Caki2 (cell line): Measurements from ENCODE around the gene MOV10L1. TPM values are rescaled to one million over a fixed set of nuclear protein-coding genes. Genes with fewer than 3 reads are reported as not detected.
"Not testable (repeated sequence)": the region's sequence is repeated elsewhere in the genome, so short reads cannot be mapped to it uniquely, and the experiment has no call there.

ENCODE experiments used
- DNase-seq: peaks from one replicate; pipeline ENCODE4 v3.0.0-alpha.2; 2015; ENCODE audit warnings: low read depth
- in situ Hi-C: cut with HindIII; loops from 2 replicates; pipeline ENCODE4 v1.10.0; 2016; ENCODE audit warnings: low sequenced_read_pairs, low pct_unique_long_range_greater_than_20kb, mixed read lengths
- total RNA-seq: library from RNA; depleted of rRNA; stranded (reverse); fragments of >200 nt; shearing (Covaris generic); gene quantifications from 2 replicates; pipeline ENCODE4 v1.2.3, GENCODE V29; 2014; ENCODE audit warnings: low replicate concordance

The MOV10L1 gene
- total RNA-seq, 1 experiment from 2014 or later = not detected

- in situ Hi-C loops = no loop called here
- no peak for DNase-seq
Observed at GRCh38 chr22:50074056-50074455, 15.8 kb upstream of the MOV10L1 start.

- peak; percentile 9 for DNase-seq
- in situ Hi-C loops = no loop called here
Observed at GRCh38 chr22:50074551-50075530, 15.0 kb upstream of the MOV10L1 start.

DNA sequence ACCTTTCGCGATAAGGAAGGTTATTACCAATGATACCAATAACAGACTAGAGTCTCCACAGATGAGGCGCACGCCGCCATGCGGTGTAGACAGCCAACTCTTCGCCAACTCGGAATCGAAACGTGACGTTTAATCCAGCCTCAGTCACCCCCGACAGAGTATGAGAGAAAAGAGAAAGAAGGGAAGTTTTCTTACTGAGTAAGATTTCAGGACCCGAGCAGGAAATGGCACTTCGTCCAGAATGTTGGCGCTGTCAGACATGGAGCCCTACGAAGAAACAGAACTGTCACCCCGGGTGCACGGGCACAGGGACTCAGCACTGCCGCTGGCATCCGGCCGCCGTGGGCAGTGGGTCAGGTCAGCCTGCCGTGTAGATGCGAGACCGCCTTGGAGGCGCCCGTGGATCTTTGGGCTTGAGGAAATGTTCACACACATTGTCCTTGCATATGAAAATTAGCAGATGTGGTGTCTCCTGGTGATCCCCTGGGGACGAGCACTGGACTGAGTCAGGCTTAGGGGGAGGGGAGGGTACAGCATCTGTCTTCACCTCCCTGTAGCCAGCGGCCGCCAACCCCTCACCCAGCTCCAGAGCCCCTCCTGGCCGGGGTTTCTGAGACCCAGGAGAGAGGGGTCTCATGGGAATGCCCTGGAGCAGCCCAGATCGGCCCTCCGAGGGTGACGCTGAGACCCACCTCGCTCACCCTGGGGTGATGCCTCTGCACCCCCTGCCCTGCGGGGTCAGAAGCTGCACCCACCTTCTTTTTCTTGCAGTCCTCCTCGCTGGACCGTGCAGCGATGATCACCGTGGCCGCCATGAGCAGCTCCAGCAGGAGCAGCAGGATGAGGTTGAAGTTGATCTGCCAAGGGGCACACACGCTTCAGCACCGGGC lies 12.9 kb upstream of the MOV10L1 start:
- in situ Hi-C loops = no loop called here
- DNase-seq = no peak

- DNase-seq = no peak
- in situ Hi-C loops = no loop called here
Observed at GRCh38 chr22:50078246-50078645, 11.6 kb upstream of the MOV10L1 start.

DNA sequence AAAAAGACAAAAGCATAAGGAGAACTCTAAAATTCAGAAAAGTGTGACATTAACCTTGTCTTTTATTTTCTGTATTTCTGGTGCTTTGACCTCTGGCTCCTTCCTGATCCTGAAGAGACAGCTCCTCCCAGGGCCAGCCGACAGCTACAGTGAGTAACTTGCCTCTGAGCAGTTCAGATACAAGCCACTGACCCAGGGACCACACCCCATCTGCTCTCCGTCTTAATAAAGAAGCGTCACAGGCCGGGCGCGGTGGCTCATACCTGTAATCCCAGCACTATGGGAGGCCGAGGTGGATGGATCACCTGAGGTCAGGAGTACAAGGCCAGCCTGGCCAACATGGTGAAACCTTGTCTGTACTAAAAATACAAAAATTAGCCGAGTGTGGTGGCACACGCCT lies 11.0 kb upstream of the MOV10L1 start:
- DNase-seq = no peak
- in situ Hi-C loops = no loop called here

- DNase-seq = no peak
- in situ Hi-C loops = no loop called here
Observed at GRCh38 chr22:50080077-50080465, 9.7 kb upstream of the MOV10L1 start.

- in situ Hi-C loops = no loop called here
- no peak for DNase-seq
Observed at GRCh38 chr22:50081426-50082196, 8.2 kb upstream of the MOV10L1 start.

GRCh38 chr22:50082197-50082715 lies 7.5 kb upstream of the MOV10L1 start:
- in situ Hi-C loops = no loop called here
- DNase-seq = no peak

- in situ Hi-C loops = no loop called here
- DNase-seq = no peak
Observed at GRCh38 chr22:50082961-50083461, 6.8 kb upstream of the MOV10L1 start.

DNA sequence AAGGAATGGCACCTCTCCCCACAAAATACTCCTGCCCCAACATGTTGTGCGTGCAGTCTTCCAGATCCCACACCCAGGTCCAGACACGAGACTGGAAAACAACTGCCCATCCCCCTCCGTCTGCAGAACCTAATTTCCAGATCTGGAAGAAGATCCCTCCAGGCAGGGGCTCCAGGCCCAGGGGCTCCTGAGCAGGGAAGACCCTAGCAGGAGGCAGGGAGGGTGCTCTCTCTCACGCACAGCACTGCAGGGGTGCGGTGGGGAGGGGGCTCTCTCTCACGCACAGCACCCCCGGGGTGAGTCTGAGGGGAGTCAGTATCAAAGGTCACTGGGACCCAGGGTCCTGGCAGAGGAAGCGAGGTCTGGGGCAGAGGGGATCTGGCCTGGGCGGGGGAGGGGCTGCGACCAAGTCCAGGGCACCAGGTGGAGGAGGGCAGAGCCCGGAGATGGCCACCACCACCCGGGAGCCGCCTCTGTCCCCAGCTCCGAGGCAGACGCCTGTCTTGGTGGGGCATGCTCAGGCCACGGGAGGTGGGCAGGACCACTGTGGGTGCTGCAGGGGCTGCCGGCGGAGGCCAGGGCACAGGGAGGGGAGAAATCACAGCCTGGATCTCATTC lies 6.2 kb upstream of the MOV10L1 start:
- no peak for DNase-seq
- in situ Hi-C loops = no loop called here

GRCh38 chr22:50084080-50084477 lies 5.7 kb upstream of the MOV10L1 start:
- DNase-seq = no peak
- in situ Hi-C loops = no loop called here

DNA sequence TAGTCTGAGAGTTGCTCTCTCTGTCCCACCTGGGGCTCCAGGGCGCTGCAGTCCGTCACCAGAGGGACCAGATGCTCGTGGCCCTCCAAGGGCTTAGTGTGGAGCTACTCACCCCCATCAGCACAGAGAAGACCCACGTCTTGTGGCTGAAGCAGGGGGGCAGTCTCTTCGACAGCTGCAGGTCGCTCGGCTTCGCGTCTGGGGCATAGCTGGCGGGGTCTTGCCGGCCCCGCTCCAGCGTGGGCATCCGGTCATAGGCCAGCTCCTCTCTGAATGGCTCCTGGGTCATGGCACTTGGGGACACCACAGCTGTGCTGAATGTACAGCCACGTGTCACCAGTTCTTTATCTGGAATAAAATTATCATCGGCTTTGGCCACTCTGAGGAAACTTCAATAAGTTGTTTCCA lies 5.2 kb upstream of the MOV10L1 start:
- in situ Hi-C loops = no loop called here
- no peak for DNase-seq

DNA sequence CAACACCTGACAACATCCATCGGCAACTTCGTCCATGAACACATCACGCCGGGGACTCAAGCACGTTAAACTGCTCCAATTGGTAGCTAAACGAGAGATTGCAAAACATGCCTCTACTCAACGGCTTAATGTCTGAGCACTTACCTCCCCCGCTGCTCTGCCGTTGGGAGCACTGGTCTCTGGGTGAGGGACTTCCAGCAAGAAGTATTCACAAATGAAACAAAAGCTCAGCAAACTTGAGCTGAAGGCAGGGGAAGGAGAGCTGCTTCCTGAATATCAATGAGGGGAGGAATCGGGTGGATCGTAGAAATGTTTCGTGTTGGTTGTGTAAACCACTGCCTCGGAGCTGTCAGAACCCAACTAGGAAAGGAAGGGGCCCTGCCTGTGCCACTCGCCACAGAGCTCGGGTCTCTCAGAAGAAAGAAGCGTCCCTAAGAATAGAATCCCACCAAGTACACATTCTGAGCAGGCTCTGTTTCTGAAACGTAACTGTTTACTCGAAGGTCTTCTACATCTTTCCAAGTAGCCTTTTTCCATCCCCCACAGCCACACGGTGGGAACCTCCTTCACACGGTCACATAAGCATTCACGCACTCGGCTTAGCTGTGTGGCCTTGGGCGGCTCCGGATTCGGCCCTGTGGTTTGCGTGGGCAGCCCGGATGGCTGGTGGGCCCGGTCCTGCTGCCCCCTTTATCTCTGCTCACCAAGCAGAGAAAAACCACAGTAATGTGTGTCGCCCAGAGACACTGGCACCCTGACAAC lies 4.4 kb upstream of the MOV10L1 start, which contains the start of gene MLC1:
TSS of gene MLC1 (minus strand) at position 216 of the 762 bp plus-strand sequence. CDS start 524 bp downstream, outside the sequence.
- in situ Hi-C loops = no loop called here
- no peak for DNase-seq

DNA sequence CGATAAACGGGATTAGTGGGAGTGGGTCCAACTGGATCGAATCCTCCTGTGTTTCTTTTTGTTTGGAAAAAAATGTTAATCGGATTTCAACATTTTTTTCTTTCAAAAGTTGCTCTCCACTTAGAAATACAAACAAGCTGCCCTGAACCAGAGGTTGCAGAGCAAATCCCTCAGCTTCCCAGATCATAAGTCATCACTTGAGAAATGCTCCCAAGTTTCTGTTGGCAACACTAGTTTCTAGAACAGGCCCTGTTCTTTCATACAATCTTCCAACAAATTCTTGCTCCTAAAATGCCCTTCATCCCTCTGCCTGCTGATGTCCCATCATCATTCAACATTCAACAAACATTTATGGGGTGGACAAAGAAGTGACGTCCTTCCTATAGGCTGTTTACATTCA lies 3.3 kb upstream of the MOV10L1 start:
- DNase-seq = no peak
- in situ Hi-C loops = no loop called here

DNA sequence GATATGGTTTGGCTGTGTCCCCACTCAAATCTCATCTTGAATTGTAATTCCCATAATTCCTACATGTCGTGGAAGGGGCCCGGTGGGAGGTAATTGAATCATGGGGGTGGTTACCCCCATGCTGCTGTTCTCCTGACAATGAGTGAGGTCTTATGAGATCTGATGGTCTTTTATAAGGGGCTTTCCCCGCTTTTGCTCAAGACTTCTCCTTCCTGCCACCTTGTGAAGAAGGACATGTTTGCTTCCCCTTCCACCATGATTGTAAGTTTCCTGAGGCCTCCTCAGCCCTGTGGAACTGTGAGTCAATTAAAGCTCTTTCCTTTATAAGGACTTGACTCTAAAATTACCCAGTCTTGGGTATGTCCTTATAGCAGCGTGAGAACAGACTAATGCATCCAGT lies 2.8 kb upstream of the MOV10L1 start:
- in situ Hi-C loops, DNase-seq: not testable (repeated sequence)

GRCh38 chr22:50087646-50088045 lies 2.2 kb upstream of the MOV10L1 start:
- in situ Hi-C loops = no loop called here
- DNase-seq = no peak

GRCh38 chr22:50088096-50088495 lies 1.7 kb upstream of the MOV10L1 start:
- DNase-seq = no peak
- in situ Hi-C loops = no loop called here
